Renal cortex interstitium (tissue), 11 donors: ENCODE data around the gene GMDS. TPM values are rescaled to one million over a fixed set of nuclear protein-coding genes. Genes with fewer than 3 reads are reported as not detected.

Source experiments
- DNase-seq, 11 donors: peaks; one replicate each; pipeline ENCODE4 v3.0.0-alpha.2; 2013; ENCODE audit warnings: low read depth in 9 of 11, low spot score in 4 of 11; ENCODE audit errors: extremely low read depth in 1 of 11
- polyA plus RNA-seq, 3 donors: library from polyadenylated mRNA; unstranded; fragments of 120-200 nt; gene quantifications; one replicate each; pipeline ENCODE4 v1.2.1, GENCODE V29; 2013; ENCODE audit not compliant: insufficient read length in 3 of 3

The GMDS gene
- polyA plus RNA-seq, 3 donors = 62.2 to 72.8 (median 67.5) TPM

DNA sequence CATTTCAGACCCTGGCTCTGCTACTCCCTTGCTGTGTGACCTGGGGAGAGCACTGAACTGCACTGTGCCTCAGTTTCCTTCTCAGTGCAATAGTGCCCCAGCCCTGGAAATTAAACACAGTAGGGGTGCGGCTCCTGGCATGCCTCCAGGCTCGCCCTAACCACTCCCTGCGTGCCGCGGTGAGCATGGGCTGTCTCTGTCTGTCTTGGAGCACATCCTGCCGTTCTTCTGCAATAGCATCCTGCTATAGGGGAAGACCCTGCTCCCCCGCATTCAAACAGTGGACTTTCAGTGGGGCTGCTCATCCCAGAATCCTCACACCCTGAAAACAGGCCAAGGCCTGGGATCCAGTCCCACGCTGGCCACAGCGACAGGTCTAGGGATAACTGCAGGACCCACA lies 506.2 kb downstream of the GMDS start:
- no peak for DNase-seq

DNA sequence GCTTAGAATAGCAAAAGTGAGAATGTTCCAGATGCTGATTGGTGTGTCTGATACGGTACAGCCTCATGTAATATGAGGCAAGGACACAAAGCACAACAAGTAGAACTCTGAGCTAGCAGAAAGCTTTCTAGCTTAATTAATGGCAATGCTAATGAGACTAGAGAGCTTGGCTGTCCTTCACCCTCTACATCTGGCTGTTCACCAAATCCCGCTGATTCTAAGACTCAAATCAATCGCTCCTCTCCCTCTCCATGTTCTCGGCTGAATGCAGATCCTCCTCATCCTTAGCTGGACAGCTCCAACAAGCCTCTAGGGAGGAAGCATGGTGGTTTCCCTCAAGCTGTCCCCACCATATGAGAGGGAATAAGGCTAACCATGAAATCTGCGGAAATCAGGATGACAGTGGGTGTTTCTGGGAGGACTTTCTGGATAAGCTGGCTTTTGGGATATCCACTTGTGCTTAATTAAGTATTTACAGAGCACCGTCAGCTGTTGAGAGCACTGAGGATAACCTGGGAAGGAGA lies 506.8 kb downstream of the GMDS start:
- no peak for DNase-seq

DNA sequence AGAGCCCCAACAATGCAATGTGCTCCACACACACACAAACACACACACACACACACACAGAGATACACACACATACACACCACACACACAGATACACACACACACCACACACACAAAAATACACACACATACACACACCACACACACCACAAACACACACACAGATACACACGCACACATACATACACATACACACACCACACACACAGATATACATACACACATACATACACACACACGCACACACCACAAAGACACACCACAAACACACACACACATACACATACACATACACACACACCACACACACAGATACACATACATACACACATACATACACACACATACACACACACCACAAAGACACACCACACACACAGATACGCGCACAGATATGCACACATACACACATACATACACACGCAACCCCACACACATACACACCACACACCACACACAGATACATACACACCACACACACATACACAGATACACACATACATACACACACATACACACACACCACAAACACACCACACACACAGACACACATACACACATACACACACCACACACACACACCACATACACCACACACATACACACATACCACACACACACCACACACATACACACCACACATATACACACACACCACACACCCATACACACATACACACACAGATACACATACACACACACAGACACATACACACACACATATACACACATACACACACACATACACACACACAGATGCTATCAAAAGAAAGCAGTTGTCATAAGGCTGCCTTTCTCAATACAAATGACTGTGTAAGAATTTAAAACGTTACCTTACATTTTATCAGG lies 507.7 kb downstream of the GMDS start:
- no peak for DNase-seq

DNA sequence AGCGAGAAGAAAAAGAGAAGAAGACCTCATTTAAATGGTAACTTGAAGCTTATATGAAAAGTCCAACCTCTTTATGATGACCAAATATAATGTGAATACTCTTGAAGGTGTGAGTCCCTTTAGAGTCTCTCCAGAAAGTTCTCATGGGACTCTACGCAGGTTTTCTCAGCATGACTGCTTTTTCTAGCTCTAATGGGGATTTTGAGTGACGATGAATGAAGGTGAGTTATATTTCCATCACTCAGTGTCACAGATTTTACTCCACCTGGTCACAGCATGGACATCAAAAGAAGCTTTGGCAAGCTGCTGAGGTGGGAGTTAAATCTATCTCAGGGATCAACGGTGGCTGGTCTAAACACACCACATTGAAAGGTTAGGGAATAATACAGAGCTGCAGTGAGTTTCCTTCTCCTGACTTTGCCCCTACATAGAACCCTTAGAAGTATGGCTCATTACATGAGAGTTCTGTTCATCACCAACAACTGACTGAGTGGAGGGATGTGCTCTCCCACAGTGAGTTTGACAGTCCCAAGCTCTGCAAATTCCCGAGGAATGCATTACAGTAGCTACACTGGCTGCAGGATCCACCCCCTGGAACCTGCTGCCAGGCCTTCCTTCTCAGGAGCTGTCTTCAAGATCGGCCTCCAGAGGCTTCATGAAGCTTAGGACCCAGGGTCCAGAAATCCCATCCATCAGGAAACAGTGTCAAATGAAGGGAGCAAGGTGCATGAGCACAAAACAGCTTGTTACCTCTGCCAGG lies 508.9 kb downstream of the GMDS start:
- no peak for DNase-seq

DNA sequence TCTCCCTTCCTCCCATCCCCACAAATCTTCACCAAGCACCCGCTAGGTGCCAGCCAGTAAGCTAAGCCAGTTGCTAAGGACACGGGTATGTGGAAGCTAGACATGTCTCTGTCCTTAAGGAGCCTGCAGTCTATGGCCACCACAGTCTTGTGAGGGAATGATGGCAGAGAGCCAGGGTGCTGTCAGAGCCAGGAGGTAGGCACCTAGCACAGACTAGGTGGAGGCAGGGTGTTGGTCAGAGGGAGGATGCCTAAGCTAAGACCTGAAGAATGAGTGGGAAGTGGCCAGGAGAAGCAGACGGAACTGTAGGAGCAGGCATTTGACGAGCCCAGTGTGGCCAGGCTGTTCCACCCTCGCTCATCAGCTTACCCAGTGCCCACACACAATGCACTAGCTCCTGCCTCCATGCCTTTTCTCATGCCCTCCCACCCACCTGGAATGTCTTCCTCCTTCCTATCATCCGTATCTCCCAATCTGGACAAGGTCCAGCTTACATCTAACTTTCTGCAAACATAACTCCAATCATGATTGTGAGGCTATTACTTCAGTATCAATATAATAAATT lies 510.1 kb downstream of the GMDS start:
- no peak for DNase-seq

DNA sequence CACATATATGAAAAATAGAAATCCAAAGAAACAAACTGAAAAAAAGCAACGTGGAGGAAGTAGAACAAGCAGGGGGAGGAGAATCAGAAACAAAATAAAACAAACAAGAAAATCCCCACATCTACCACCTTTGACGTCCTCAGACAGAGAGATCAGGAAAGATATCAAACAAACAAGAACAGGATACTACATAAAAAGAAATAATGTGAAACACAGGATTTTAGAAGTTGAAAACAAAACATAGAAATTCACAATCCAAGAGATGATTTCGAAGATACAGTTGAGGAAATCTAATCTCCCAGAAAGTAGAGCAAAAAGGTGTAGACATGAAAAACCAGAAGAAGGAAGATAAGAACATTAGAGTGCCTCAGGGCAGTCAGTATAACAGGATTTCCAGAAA lies 514.5 kb downstream of the GMDS start:
- DNase-seq = no peak

DNA sequence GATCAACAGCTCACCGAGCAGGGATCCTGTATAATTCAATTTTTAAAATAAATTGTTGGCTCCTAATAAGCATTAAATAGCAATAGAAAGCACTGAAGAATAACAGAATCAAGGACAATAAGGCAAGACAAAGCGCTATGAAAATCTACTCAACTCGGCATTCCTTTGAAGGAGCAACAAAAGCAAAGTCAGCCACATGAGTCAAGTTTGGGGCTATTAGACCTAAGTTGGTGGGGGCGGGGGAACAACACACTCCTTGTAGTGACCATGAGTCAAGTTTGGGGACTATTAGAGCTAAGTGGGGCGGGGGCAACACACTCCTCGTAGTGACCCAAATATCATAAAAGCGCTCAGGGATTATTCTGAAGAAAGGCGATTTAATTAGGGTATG lies 515.7 kb downstream of the GMDS start:
- no peak for DNase-seq

DNA sequence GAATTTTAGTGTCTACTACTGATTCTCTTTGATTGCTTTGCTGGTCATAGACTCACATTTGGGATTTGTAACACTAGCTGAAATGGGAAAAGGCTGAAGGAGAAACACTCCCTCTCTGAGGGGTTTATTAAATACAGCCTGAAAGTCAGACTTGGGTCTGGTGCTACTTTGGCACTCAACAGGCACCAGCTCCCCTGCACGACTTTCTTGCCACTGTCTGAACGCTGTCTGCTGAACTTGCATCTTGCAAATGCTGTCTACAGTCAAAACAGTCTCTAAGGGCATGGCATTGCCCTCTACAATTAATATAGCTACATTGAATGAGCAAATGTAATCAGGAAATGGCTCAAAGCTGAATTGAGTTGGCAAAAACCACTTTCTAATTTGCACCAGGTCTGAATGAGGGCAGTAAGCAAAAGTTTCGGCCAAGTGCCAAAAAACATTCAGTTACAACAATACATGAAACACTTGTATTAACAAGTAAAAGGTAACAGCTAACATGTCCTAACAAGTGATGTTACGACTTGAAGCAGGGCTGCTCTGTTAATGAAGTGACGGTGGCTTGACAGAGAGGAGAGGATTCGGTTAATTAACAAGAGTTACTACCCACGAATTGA lies 516.2 kb downstream of the GMDS start:
- DNase-seq = no peak

DNA sequence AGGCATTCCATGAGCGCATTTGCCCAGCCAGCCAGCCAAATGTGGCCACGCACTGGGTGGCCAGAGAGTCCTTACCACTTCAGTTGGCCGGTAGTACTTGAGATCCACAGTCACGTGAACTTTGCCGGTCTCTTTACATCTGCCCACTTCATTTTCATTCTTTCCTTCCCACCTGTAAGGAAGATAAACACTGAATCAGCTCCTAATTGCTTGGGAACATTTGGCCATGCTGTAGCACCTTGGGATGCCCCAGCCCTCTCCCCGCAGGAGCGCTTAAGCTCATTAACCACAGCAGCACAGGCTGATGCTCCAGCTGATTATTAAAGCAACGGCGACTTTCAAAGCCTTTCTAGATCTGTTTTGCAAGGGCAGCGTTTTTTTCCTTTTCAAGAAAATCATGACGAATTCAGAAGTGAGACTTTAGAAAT lies 519.0 kb downstream of the GMDS start:
- no peak for DNase-seq

DNA sequence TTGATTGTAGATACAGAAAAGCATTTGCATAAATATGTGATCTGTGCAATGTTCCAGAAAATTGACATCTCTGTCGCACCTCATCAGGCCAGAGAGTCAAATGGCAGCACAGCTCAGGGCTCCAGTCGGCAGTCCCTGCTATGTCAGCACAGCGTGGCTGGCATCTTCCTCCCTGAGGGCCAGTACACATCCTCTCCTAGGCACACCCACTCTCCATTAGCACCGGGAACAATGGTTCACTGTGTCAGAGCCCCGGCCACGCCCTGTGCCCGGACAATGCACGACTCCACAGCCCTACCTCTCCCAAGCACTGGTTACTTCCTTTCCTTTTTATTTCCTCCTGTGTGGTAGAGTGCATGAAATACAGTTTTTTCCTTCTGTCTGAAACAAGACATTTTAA lies 520.8 kb downstream of the GMDS start:
- DNase-seq = no peak

DNA sequence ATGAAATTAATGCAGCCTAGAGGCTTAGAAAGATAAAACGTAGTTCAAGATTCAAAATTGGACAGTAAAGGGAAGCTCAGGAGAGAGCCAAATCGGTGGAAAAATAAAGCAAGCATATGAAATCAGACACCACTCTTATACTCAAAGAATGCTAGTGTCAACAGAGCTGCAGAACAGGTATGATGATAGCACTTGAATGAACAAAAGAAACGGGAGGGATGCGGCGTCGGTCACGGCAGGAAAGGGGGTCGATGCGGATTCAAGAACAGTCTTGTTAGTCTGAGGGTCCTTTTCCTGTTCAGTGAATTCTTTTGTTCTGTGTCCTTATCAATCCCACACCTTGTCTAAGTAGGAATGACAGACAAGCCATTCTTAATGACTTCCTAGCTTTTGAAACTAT lies 521.3 kb downstream of the GMDS start:
- DNase-seq = no peak

DNA sequence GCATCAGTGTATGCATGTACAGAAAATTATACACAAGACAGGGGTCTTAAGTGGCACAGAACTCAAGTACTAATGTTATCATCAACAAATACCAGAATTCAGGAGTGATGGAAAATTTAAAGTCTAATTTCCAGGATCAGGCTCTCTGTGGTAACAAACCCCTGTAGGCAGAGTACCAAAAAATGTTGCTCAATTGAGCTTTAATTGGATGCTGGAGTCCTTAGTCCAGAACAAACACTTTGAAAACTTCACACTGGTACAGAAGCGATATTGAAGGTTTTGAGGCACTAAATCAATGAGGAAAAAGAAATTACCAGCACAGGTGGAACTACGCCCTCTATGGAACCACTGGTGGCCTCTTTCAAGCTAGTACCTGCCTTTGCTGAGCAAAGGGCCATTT lies 522.6 kb downstream of the GMDS start:
- no peak for DNase-seq

DNA sequence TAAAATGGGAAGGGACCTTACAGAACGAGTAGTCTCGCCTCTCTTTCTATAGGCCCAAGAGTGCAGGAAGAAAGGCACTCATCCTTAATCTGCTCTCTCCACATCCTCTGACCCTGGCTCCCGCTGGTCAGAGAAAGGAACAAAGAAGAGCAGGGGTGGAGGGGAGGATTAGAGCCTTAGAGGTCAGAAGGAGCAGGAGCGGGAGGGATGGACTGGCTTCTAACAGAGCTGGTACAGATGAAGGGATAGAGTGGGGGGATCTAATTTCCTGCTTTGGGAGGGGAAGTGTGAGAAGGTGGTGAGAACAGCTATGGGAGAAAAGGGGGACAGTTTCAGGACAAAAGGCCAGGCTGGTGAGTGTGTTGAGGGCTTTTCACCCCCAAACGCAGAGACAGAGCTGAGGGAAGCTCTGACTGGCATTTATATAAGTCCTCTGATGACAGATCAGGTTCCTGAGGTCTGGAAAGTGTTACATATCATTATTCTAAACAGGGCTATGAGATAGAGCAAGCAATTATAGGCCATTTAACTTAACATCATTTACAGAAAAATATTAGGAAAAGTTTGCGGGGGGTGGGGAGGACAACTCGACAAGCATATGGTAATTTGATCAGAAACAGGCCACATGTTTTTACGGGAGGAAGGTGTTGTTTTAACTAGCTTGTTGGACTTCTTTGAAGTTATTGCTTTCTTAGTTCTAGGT lies 524.6 kb downstream of the GMDS start:
- DNase-seq = no peak

DNA sequence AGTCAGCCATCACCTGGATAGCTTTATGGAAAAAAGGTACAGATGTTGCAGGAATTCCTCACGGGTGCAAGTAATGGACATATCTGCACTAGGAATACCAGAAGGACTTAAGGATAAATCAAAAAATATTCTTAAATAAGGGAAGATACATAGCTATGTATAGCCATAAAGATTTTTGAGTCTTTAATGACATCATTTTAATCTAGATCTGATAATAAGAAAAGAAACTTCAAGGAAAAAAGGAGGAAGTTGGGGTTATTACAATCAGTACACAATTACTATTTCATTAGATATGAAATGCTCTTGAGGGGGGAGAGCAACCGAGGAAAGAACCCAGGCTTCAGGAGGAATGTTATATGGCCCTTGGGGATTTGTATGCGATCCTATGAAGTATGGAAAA lies 525.5 kb downstream of the GMDS start:
- no peak for DNase-seq

DNA sequence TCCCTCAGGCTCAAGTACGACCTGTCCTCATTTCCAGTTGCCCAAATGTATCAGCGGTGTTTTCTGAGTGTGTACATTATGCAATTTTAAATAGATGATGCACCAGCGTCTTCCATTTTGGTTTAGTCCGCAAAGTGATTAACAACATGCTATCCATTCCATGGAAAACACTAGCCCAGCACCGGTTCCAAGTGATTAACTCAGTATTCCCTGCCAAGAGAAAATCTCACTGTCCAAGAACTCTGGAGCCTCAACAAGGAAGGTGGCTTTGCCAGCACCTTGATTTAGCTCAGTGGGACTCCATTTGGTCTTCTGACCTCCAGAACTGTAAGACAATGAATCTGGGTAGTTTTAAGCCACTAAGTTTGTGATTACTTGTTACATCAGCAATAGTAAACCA lies 528.5 kb downstream of the GMDS start:
- no peak for DNase-seq

DNA sequence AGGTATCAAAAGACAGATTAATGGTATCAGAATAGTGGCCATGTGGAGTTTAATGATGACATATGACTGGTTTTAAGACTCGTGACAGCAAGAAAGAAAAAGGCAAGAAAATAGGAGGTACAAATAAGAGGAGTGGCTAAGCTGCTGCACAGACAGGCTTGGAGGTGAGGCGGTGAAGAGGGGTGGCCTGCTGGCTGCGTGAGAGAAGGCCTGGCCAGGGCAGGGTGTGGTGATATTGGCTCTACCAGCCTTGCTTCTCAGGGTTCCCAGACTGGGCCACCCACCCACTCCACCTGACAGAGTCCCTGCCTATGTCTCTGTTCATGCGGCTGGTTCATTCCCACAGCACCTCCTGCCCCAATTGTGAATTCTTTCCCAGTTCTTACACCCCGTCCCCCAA lies 529.0 kb downstream of the GMDS start:
- DNase-seq = no peak

DNA sequence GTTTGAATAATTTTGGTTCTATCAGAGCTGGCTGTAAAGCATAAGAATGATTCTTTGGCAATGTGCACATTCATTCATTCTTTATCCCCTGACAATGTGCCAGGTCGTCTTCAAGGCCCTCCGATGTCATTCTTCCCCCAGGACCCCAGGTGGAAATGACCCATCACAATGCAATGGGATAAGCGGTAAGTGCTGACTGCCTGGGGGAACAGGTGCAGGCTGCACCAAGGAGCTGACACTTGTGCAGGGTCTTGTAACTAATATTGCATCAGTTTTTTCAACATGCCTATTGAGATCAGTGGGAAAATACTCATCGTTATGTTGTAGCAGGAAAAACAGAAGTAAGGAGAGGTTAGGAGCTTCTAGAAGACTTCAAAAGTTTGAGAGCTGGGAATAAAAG lies 530.1 kb downstream of the GMDS start:
- no peak for DNase-seq

DNA sequence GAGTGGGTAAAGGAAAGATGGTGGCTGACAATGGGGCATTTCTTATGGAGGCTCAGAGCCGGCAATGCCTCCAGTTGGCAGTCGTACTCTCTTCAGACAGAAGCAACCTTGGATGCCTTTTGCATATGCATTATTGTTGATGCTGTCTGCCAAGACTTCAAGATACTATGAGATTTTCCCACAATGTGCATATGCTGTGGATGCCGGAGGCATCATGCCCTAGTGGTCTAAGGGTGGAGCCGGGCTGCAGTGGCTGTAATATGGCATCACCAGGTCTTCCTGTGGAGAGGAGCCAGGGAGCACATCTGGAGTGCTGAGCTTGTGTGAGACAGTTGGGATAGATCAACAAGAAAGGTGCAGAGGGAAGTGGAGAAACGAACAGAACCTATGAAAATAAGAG lies 530.8 kb downstream of the GMDS start:
- DNase-seq = no peak

DNA sequence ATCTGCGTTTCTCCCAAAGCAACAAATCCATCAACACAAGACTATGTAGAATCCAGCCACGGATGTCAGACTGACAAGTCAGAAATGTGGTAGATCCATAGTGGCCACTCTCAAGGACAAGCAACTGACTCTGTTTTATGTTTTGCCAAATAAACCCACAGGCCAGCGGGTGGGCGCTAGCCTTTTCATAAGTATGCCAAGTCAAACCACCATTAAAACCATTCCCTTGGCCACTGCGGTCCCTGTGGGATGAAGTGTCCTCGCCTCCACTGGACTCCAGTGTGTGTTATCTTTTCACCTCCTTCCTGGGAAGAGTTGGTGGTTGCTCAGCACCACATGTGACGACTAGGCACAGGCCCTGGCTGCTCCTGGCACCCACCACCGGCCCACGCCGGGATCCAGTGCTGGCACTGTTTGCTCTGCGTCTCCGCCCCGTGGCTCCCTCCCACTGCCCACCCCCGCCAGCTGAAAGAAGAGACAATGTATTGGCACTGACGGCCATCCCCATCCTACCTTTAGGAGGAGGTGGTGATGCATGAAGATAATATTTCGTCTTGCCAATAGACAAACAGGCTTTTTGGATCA lies 532.3 kb downstream of the GMDS start:
- DNase-seq = no peak
